WTC11 (cell line): ENCODE data around the gene FAM47E. TPM values are rescaled to one million over a fixed set of nuclear protein-coding genes. Genes with fewer than 3 reads are reported as not detected.

Source experiments
- ATAC-seq: fragments of 200-7000 bp; cut with Tn5 transposase; 2 replicates; pipeline ENCODE4 v1.10.0; 2021; ENCODE audit warnings: mild to moderate bottlenecking, moderate library complexity
- CTCF ChIA-PET: fragments of 300-600 bp; sonication (Branson Sonifier 250); formaldehyde crosslinking; loops from one replicate; lab custom pipeline; 2021; ENCODE audit warnings: antibody characterized with exemption; lab: Charles Lee
- POLR2A ChIA-PET: fragments of 350-600 bp; sonication (Branson Sonifier 250); formaldehyde crosslinking; loops from one replicate; lab custom pipeline; 2021; ENCODE audit warnings: antibody characterized with exemption; lab: Charles Lee
- DNase-seq: peaks from one replicate; pipeline ENCODE4 v3.0.0; 2021; ENCODE audit warnings: low spot score
- H3K27ac Mint-ChIP-seq: 2 replicates; pipeline ENCODE4 v1.8.0; 2021; ENCODE audit warnings: mixed read lengths
- H3K27me3 Mint-ChIP-seq: 2 replicates; pipeline ENCODE4 v1.8.0; 2021; ENCODE audit warnings: low read depth, mild to moderate bottlenecking, moderate library complexity, mixed read lengths
- H3K36me3 Mint-ChIP-seq: 2 replicates; pipeline ENCODE4 v1.8.0; 2021; ENCODE audit warnings: mixed read lengths
- H3K4me1 Mint-ChIP-seq: 2 replicates; pipeline ENCODE4 v1.8.0; 2022; ENCODE audit warnings: mixed read lengths
- H3K4me3 Mint-ChIP-seq: 2 replicates; pipeline ENCODE4 v1.8.0; 2021; ENCODE audit warnings: mild to moderate bottlenecking, moderate library complexity, mixed read lengths
- H3K9me3 Mint-ChIP-seq: 2 replicates; pipeline ENCODE4 v1.8.0; 2021; ENCODE audit warnings: mixed read lengths
- ATF1 ChIP-seq: sonication (generic); formaldehyde crosslinking; IDR thresholded peaks from 2 replicates; pipeline ENCODE4 v1.8.1; 2023; ENCODE audit warnings: mild to moderate bottlenecking, moderate library complexity, missing genetic modification reagents
- CREB1 ChIP-seq: sonication (generic); formaldehyde crosslinking; IDR thresholded peaks from 2 replicates; pipeline ENCODE4 v1.8.0; 2023; ENCODE audit warnings: mild to moderate bottlenecking, missing genetic modification reagents
- CREM ChIP-seq: sonication (generic); formaldehyde crosslinking; IDR thresholded peaks from 2 replicates; pipeline ENCODE4 v1.8.1; 2022; ENCODE audit warnings: mild to moderate bottlenecking, missing genetic modification reagents, moderate library complexity
- EMX1 ChIP-seq: fragments of 250-450 bp; sonication (Bioruptor Pico); IDR thresholded peaks from 2 replicates; pipeline ENCODE4 v1.8.0; 2021; ENCODE audit warnings: mild to moderate bottlenecking
- FOXJ3 ChIP-seq: sonication (generic); formaldehyde crosslinking; IDR thresholded peaks from 2 replicates; pipeline ENCODE4 v1.9.0; 2021; ENCODE audit warnings: missing genetic modification reagents, mild to moderate bottlenecking, borderline replicate concordance
- NFATC4 ChIP-seq: fragments of 250-450 bp; sonication (Bioruptor Pico); IDR thresholded peaks from 2 replicates; pipeline ENCODE4 v1.9.0; 2021; ENCODE audit warnings: mild to moderate bottlenecking
- NFE2L1 ChIP-seq: sonication (generic); formaldehyde crosslinking; IDR thresholded peaks from 2 replicates; pipeline ENCODE4 v1.8.1; 2023; ENCODE audit warnings: missing genetic modification reagents
- SMAD4 ChIP-seq: sonication (generic); formaldehyde crosslinking; IDR thresholded peaks from 2 replicates; pipeline ENCODE4 v1.8.0; 2022; ENCODE audit warnings: mild to moderate bottlenecking, missing genetic modification reagents
- TCF7 ChIP-seq: sonication (generic); formaldehyde crosslinking; IDR thresholded peaks from 2 replicates; pipeline ENCODE4 v1.8.0; 2022; ENCODE audit warnings: mild to moderate bottlenecking, low read depth, missing genetic modification reagents, moderate library complexity
- TEAD4 ChIP-seq: sonication (generic); formaldehyde crosslinking; IDR thresholded peaks from 2 replicates; pipeline ENCODE4 v1.8.0; 2022; ENCODE audit warnings: mild to moderate bottlenecking, missing genetic modification reagents
- TP53 ChIP-seq: sonication (generic); formaldehyde crosslinking; IDR thresholded peaks from 2 replicates; pipeline ENCODE4 v1.8.1; 2023; ENCODE audit warnings: mild to moderate bottlenecking, missing genetic modification reagents
- ZNF396 ChIP-seq: fragments of 250-450 bp; sonication (Bioruptor Pico); IDR thresholded peaks from 2 replicates; pipeline ENCODE4 v1.8.0; 2021; ENCODE audit warnings: mild to moderate bottlenecking, moderate library complexity, borderline replicate concordance
- ZNF416 ChIP-seq: fragments of 250-450 bp; sonication (Bioruptor Pico); IDR thresholded peaks from 2 replicates; pipeline ENCODE4 v1.9.0; 2021; ENCODE audit warnings: mild to moderate bottlenecking, inconsistent platforms
- total RNA-seq: library from RNA; stranded (reverse); gene quantifications from 3 replicates; pipeline ENCODE4 v1.2.3, GENCODE V29; 2021
- TF ChIP-seq, protein P1 (sequence below): sonication (generic); formaldehyde crosslinking; IDR thresholded peaks from 2 replicates; pipeline ENCODE4 v1.8.0; 2023; ENCODE audit warnings: missing genetic modification reagents, mild to moderate bottlenecking, borderline replicate concordance
- TF ChIP-seq, protein P2 (sequence below): sonication (generic); formaldehyde crosslinking; IDR thresholded peaks from 2 replicates; pipeline ENCODE4 v1.8.1; 2022; ENCODE audit warnings: low read depth, mild to moderate bottlenecking, moderate library complexity, missing genetic modification reagents, borderline replicate concordance
- TF ChIP-seq, protein P3 (sequence below): fragments of 250-450 bp; sonication (Bioruptor Pico); IDR thresholded peaks from 2 replicates; pipeline ENCODE4 v1.9.0; 2021; ENCODE audit warnings: mild to moderate bottlenecking
- TF ChIP-seq, protein P4 (sequence below): fragments of 250-450 bp; sonication (Bioruptor Pico); IDR thresholded peaks from 2 replicates; pipeline ENCODE4 v2.1.2; 2022; ENCODE audit warnings: mild to moderate bottlenecking, moderate library complexity
- TF ChIP-seq, protein P5 (sequence below): sonication (generic); formaldehyde crosslinking; IDR thresholded peaks from 2 replicates; pipeline ENCODE4 v1.8.0; 2023; ENCODE audit warnings: missing genetic modification reagents
- TF ChIP-seq, protein P6 (sequence below): sonication (generic); formaldehyde crosslinking; IDR thresholded peaks from 2 replicates; pipeline ENCODE4 v1.8.0; 2022; ENCODE audit warnings: mild to moderate bottlenecking, missing genetic modification reagents
- TF ChIP-seq, protein P7 (sequence below): fragments of 250-450 bp; sonication (Bioruptor Pico); IDR thresholded peaks from 2 replicates; pipeline ENCODE4 v1.9.0; 2021; ENCODE audit warnings: moderate library complexity, mild to moderate bottlenecking, inconsistent platforms, borderline replicate concordance
- TF ChIP-seq, protein P8 (sequence below): sonication (generic); formaldehyde crosslinking; IDR thresholded peaks from 2 replicates; pipeline ENCODE4 v1.8.1; 2023; ENCODE audit warnings: mild to moderate bottlenecking, missing genetic modification reagents, moderate library complexity
- TF ChIP-seq, protein P9 (sequence below): fragments of 250-450 bp; sonication (Bioruptor Pico); IDR thresholded peaks from 2 replicates; pipeline ENCODE4 v1.9.0; 2021; ENCODE audit warnings: mild to moderate bottlenecking

The FAM47E gene
- total RNA-seq, 1 experiment from 2014 or later, result 1.4 TPM

DNA sequence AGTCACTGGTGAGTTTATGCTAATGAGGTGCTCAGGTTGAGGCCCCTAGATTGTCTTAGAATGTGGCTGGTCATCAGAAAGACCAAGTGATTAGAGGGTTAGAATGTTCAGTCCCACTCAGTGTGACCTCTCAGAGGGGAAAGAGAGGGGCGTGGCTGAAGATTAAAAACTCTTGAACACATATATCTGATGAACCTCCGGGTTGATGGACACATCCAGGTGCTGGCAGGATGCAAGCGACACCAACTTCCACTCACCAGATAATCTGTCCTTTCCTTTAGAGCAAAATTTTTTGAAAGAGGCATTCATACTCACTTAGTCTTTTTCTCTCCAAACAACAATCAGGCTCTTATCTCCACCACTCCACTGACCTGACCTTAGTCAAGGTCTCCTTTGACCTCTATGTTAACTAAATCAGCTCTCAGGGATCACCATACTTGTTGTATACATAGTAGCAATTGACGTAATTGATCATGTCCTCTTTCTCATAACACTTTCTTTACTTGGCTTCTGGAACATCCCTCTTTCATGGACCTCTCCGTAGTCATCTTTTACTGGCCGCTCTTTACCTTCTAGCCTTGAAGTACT, 14.2 kb downstream of the FAM47E start (continued):
- TF ChIP-seq, protein P1, sequence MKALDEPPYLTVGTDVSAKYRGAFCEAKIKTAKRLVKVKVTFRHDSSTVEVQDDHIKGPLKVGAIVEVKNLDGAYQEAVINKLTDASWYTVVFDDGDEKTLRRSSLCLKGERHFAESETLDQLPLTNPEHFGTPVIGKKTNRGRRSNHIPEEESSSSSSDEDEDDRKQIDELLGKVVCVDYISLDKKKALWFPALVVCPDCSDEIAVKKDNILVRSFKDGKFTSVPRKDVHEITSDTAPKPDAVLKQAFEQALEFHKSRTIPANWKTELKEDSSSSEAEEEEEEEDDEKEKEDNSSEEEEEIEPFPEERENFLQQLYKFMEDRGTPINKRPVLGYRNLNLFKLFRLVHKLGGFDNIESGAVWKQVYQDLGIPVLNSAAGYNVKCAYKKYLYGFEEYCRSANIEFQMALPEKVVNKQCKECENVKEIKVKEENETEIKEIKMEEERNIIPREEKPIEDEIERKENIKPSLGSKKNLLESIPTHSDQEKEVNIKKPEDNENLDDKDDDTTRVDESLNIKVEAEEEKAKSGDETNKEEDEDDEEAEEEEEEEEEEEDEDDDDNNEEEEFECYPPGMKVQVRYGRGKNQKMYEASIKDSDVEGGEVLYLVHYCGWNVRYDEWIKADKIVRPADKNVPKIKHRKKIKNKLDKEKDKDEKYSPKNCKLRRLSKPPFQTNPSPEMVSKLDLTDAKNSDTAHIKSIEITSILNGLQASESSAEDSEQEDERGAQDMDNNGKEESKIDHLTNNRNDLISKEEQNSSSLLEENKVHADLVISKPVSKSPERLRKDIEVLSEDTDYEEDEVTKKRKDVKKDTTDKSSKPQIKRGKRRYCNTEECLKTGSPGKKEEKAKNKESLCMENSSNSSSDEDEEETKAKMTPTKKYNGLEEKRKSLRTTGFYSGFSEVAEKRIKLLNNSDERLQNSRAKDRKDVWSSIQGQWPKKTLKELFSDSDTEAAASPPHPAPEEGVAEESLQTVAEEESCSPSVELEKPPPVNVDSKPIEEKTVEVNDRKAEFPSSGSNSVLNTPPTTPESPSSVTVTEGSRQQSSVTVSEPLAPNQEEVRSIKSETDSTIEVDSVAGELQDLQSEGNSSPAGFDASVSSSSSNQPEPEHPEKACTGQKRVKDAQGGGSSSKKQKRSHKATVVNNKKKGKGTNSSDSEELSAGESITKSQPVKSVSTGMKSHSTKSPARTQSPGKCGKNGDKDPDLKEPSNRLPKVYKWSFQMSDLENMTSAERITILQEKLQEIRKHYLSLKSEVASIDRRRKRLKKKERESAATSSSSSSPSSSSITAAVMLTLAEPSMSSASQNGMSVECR (CRISPR knock-in tag), result no peak
- no peak for TF ChIP-seq NFE2L1 (CRISPR knock-in tag)
- TF ChIP-seq, protein P2, sequence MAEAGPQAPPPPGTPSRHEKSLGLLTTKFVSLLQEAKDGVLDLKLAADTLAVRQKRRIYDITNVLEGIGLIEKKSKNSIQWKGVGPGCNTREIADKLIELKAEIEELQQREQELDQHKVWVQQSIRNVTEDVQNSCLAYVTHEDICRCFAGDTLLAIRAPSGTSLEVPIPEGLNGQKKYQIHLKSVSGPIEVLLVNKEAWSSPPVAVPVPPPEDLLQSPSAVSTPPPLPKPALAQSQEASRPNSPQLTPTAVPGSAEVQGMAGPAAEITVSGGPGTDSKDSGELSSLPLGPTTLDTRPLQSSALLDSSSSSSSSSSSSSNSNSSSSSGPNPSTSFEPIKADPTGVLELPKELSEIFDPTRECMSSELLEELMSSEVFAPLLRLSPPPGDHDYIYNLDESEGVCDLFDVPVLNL, result no peak
- TF ChIP-seq, protein P3, sequence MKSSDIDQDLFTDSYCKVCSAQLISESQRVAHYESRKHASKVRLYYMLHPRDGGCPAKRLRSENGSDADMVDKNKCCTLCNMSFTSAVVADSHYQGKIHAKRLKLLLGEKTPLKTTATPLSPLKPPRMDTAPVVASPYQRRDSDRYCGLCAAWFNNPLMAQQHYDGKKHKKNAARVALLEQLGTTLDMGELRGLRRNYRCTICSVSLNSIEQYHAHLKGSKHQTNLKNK (CRISPR knock-in tag), result no peak
- no peak for TF ChIP-seq TEAD4 (CRISPR knock-in tag)
- TF ChIP-seq, protein P4, sequence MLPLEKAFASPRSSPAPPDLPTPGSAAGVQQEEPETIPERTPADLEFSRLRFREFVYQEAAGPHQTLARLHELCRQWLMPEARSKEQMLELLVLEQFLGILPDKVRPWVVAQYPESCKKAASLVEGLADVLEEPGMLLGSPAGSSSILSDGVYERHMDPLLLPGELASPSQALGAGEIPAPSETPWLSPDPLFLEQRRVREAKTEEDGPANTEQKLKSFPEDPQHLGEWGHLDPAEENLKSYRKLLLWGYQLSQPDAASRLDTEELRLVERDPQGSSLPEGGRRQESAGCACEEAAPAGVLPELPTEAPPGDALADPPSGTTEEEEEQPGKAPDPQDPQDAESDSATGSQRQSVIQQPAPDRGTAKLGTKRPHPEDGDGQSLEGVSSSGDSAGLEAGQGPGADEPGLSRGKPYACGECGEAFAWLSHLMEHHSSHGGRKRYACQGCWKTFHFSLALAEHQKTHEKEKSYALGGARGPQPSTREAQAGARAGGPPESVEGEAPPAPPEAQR (CRISPR knock-in tag), result no peak
- TF ChIP-seq ZNF416, result no peak
- TF ChIP-seq, all 79 proteins: peak for 0

DNA sequence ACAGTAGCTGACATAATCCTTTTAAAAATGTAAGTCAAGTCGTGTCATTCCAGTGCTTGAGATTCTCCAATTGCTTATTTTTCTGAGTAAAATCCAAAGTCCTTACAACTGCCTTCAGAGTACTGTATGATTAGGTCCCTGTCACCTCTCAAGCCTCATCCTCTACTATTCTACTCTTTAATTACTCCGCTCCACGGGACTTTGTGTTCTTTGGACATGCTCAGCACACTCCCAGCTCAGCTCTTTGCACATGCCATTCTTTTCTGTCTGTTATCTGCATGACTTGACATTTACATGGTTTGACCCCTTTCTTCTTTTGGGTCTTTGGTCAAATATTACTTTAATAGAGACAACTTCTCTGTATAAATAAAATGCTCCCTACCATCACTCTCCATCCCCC, 15.1 kb downstream of the FAM47E start:
- Mint-ChIP-seq H3K9me3 (no peaks in the 10 kb centered on the region), H3K4me1 (no peaks in the 10 kb centered on the region; the same call in 1 of the 2 replicates), H3K27ac (no peak overlapping the region), H3K4me3 (no peak overlapping the region), H3K27me3 (peaks cover 3% of the 10 kb centered on the region), H3K36me3 (no peaks in the 10 kb centered on the region)
- no peak for DNase-seq
- POLR2A ChIA-PET, result no interaction called here
- CTCF ChIA-PET, result interaction anchor here (1.4 kb wide), 1 partner anchor 111 kb away, joined by 4 read pairs; no protein-coding TSS in a partner anchor
- ATAC-seq, result no peak
- TF ChIP-seq, protein P5, sequence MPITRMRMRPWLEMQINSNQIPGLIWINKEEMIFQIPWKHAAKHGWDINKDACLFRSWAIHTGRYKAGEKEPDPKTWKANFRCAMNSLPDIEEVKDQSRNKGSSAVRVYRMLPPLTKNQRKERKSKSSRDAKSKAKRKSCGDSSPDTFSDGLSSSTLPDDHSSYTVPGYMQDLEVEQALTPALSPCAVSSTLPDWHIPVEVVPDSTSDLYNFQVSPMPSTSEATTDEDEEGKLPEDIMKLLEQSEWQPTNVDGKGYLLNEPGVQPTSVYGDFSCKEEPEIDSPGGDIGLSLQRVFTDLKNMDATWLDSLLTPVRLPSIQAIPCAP, result no peak
- no peak for TF ChIP-seq CREM (CRISPR knock-in tag)
- TF ChIP-seq EMX1, result no peak
- TF ChIP-seq, protein P6, sequence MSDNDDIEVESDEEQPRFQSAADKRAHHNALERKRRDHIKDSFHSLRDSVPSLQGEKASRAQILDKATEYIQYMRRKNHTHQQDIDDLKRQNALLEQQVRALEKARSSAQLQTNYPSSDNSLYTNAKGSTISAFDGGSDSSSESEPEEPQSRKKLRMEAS, result no peak
- TF ChIP-seq TCF7 (CRISPR knock-in tag), result no peak
- TF ChIP-seq, protein P4 (CRISPR knock-in tag), result no peak
- no peak for TF ChIP-seq CREB1 (CRISPR knock-in tag)
- TF ChIP-seq ZNF396, result no peak
- TF ChIP-seq, protein P7, sequence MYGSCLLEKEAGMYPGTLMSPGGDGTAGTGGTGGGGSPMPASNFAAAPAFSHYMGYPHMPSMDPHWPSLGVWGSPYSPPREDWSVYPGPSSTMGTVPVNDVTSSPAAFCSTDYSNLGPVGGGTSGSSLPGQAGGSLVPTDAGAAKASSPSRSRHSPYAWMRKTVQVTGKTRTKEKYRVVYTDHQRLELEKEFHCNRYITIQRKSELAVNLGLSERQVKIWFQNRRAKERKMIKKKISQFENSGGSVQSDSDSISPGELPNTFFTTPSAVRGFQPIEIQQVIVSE, result no peak
- no peak for TF ChIP-seq NFATC4 (CRISPR knock-in tag)
- TF ChIP-seq FOXJ3 (CRISPR knock-in tag), result no peak
- no peak for TF ChIP-seq ATF1 (CRISPR knock-in tag)
- no peak for TF ChIP-seq TP53
- TF ChIP-seq, protein P8, sequence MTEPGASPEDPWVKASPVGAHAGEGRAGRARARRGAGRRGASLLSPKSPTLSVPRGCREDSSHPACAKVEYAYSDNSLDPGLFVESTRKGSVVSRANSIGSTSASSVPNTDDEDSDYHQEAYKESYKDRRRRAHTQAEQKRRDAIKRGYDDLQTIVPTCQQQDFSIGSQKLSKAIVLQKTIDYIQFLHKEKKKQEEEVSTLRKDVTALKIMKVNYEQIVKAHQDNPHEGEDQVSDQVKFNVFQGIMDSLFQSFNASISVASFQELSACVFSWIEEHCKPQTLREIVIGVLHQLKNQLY (CRISPR knock-in tag), result no peak
- TF ChIP-seq, protein P9, sequence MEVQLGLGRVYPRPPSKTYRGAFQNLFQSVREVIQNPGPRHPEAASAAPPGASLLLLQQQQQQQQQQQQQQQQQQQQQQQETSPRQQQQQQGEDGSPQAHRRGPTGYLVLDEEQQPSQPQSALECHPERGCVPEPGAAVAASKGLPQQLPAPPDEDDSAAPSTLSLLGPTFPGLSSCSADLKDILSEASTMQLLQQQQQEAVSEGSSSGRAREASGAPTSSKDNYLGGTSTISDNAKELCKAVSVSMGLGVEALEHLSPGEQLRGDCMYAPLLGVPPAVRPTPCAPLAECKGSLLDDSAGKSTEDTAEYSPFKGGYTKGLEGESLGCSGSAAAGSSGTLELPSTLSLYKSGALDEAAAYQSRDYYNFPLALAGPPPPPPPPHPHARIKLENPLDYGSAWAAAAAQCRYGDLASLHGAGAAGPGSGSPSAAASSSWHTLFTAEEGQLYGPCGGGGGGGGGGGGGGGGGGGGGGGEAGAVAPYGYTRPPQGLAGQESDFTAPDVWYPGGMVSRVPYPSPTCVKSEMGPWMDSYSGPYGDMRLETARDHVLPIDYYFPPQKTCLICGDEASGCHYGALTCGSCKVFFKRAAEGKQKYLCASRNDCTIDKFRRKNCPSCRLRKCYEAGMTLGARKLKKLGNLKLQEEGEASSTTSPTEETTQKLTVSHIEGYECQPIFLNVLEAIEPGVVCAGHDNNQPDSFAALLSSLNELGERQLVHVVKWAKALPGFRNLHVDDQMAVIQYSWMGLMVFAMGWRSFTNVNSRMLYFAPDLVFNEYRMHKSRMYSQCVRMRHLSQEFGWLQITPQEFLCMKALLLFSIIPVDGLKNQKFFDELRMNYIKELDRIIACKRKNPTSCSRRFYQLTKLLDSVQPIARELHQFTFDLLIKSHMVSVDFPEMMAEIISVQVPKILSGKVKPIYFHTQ (CRISPR knock-in tag), result no peak
- TF ChIP-seq SMAD4 (CRISPR knock-in tag), result no peak
